ENCODE data around the gene MORN1. TPM values are rescaled to one million over a fixed set of nuclear protein-coding genes. Genes with fewer than 3 reads are reported as not detected.

Gene MORN1
- total RNA-seq, 4 donors from 2014 or later = 5.0 to 14.6 (median 9.2) TPM

GRCh38 chr1:2288311-2288710 lies 103.0 kb downstream of the MORN1 start:
- Histone ChIP-seq H3K9me3 (no peaks in the 10 kb centered on the region), H3K27ac (peak overlapping the region in 2 of 4 donors; percentile 82), H3K27me3 (no peaks in the 10 kb centered on the region), H3K4me3 (no peak overlapping the region), H3K4me1 (peaks cover 7 to 97% (median 70%) of the 10 kb centered on the region in 3 donors), H3K36me3 (no peaks in the 10 kb centered on the region)
- TF ChIP-seq, protein P1, sequence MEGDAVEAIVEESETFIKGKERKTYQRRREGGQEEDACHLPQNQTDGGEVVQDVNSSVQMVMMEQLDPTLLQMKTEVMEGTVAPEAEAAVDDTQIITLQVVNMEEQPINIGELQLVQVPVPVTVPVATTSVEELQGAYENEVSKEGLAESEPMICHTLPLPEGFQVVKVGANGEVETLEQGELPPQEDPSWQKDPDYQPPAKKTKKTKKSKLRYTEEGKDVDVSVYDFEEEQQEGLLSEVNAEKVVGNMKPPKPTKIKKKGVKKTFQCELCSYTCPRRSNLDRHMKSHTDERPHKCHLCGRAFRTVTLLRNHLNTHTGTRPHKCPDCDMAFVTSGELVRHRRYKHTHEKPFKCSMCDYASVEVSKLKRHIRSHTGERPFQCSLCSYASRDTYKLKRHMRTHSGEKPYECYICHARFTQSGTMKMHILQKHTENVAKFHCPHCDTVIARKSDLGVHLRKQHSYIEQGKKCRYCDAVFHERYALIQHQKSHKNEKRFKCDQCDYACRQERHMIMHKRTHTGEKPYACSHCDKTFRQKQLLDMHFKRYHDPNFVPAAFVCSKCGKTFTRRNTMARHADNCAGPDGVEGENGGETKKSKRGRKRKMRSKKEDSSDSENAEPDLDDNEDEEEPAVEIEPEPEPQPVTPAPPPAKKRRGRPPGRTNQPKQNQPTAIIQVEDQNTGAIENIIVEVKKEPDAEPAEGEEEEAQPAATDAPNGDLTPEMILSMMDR (IDR thresholded peaks at IDR 0.05) = no peak
- TF ChIP-seq POLR2A (IDR thresholded peaks at IDR 0.05) = no peak
- no peak for TF ChIP-seq POLR2AphosphoS5 (IDR thresholded peaks at IDR 0.05)
- TF ChIP-seq EP300 (IDR thresholded peaks at IDR 0.05) = no peak
- no peak for ATAC-seq
- WGBS, 2 donors (ENCODE audit: low coverage in 1 of 2) = 69% methylated on average over 2 of the region's 10 CpGs; no CpG with 5 or more reads in 1 of the 2 donors

- Histone ChIP-seq H3K27me3 (no peaks in the 10 kb centered on the region), H3K4me3 (no peak overlapping the region), H3K4me1 (peaks cover 7 to 97% (median 68%) of the 10 kb centered on the region in 3 donors), H3K36me3 (no peaks in the 10 kb centered on the region), H3K9me3 (no peaks in the 10 kb centered on the region), H3K27ac (no peak overlapping the region)
- no peak for ATAC-seq
- TF ChIP-seq, protein P1 (IDR thresholded peaks at IDR 0.05) = no peak
- TF ChIP-seq POLR2AphosphoS5 (IDR thresholded peaks at IDR 0.05) = no peak
- WGBS, 2 donors (ENCODE audit: low coverage in 1 of 2) = 40% methylated on average over 1 of the region's 14 CpGs; no CpG with 5 or more reads in 1 of the 2 donors
These were observed 103.7 kb downstream of the MORN1 start for GRCh38 chr1:2287649-2288048.

DNA sequence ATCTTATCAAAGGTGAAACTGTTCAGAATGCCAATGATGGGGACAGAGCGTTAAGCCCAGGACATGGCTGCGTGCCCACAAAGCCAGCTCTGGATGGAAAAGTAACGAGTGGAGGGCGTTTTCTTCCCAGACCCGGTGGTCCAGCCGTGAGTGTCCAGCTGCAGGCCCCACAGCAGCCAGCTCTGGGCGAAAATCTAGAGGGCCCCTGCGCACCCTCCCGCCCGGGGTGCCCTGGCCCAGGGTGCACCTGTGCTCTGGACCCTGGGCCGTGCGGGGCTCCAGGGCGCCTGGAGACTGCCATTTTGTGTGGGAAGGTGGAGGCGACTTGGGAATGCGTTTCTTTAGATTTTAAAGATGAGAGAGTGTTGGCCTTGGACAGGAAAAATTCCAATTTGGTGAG lies 104.4 kb downstream of the MORN1 start:
- TF ChIP-seq POLR2AphosphoS5 (IDR thresholded peaks at IDR 0.05) (no peak), POLR2A (IDR thresholded peaks at IDR 0.05) (no peak), EP300 (IDR thresholded peaks at IDR 0.05) (no peak)
- TF ChIP-seq, protein P1 (IDR thresholded peaks at IDR 0.05) = no peak
- Histone ChIP-seq H3K36me3 (no peaks in the 10 kb centered on the region), H3K9me3 (no peaks in the 10 kb centered on the region), H3K27ac (peak overlapping the region in 1 of 4 donors; percentile 5), H3K27me3 (no peaks in the 10 kb centered on the region), H3K4me3 (no peak overlapping the region), H3K4me1 (peaks cover 7 to 94% (median 61%) of the 10 kb centered on the region in 3 donors)
- 80 to 100% methylated on average over 2 to 3 of the region's 15 CpGs for WGBS, 2 donors (ENCODE audit: low coverage in 1 of 2)
- ATAC-seq = no peak

- no peak for ATAC-seq
- peak overlapping the region in 3 of 4 donors; percentile 65 to 79 (median 65) for H3K27ac ChIP-seq
- 82% methylated on average over 9 of the region's 9 CpGs; no CpG with 5 or more reads in 1 of the 2 donors for WGBS, 2 donors (ENCODE audit: low coverage in 1 of 2)
These were observed 106.4 kb downstream of the MORN1 start for GRCh38 chr1:2284932-2285331.

More at GRCh38 chr1:2284932-2285331, 106.4 kb downstream of the MORN1 start:
- H3K36me3 ChIP-seq = no peaks in the 10 kb centered on the region
- TF ChIP-seq, protein P1 (IDR thresholded peaks at IDR 0.05) = no peak
- H3K9me3 ChIP-seq = no peaks in the 10 kb centered on the region
- peaks cover 3 to 78% (median 44%) of the 10 kb centered on the region in 3 donors for H3K4me1 ChIP-seq
- no peaks in the 10 kb centered on the region for H3K27me3 ChIP-seq
- no peak overlapping the region for H3K4me3 ChIP-seq

Data from gastroesophageal sphincter (tissue), 4 donors.